AG04449 (cell line): ENCODE measurements around the gene ZBTB26.

Experiments used
- CTCF ChIA-PET: fragments of 350-600 bp; formaldehyde crosslinking; extraction: SDS; loops from one replicate; lab custom pipeline; 2021; ENCODE audit warnings: antibody characterized with exemption; lab: Yijun Ruan, JAX
- POLR2A ChIA-PET: fragments of 400-600, 350-600 bp; formaldehyde crosslinking; extraction: SDS; loops from one replicate; lab custom pipeline; 2020; ENCODE audit warnings: antibody characterized with exemption, inconsistent platforms; lab: Yijun Ruan, JAX
- DNase-seq: peaks from one replicate; pipeline ENCODE4 v3.0.0-alpha.2; 2010; ENCODE audit warnings: low read depth, low spot score
- H3K4me3 ChIP-seq: 2 replicates; pipeline ENCODE4 v1.5.1; 2011; ENCODE audit warnings: low read depth, mild to moderate bottlenecking, control low read depth, low read length
- TF ChIP-seq, protein P1 (sequence below): IDR thresholded peaks from one replicate; pipeline ENCODE4 v1.5.1; 2011; ENCODE audit warnings: mild to moderate bottlenecking, moderate library complexity, low read length, control low read depth, inconsistent platforms; ENCODE audit not compliant: insufficient read depth; ENCODE audit errors: missing control alignments

ZBTB26 gene

DNA sequence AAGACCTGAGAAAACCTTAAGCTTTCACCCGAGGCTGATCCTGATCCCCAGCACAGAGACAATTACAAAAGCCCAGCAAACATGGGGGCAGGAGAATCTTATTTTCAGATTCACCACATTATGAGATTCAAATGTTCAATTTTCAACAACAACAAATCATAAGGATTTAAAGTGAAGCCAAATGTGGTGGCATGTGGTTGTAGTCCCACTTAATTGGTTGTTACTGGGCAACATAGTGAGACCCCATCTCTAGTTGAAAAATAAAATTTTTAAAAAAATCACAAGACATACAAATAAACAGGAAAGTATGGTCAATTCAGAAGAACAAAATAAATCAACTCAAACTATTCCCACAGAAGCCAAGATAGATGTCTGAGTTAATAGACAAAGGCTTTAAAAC is 5.6 kb upstream of the ZBTB26 start:
- no peak for DNase-seq
- ChIA-PET CTCF (no interaction called here), POLR2A (no interaction called here)
- TF ChIP-seq, protein P1, sequence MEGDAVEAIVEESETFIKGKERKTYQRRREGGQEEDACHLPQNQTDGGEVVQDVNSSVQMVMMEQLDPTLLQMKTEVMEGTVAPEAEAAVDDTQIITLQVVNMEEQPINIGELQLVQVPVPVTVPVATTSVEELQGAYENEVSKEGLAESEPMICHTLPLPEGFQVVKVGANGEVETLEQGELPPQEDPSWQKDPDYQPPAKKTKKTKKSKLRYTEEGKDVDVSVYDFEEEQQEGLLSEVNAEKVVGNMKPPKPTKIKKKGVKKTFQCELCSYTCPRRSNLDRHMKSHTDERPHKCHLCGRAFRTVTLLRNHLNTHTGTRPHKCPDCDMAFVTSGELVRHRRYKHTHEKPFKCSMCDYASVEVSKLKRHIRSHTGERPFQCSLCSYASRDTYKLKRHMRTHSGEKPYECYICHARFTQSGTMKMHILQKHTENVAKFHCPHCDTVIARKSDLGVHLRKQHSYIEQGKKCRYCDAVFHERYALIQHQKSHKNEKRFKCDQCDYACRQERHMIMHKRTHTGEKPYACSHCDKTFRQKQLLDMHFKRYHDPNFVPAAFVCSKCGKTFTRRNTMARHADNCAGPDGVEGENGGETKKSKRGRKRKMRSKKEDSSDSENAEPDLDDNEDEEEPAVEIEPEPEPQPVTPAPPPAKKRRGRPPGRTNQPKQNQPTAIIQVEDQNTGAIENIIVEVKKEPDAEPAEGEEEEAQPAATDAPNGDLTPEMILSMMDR, result no peak
- H3K4me3 ChIP-seq, result no peak overlapping the region

GRCh38 chr9:122936464-122936863 is 5.2 kb upstream of the ZBTB26 start:
- CTCF ChIA-PET, result interaction anchor here (0.6 kb wide), 1 partner anchor 11 kb away, joined by 3 read pairs; no protein-coding TSS in a partner anchor
- TF ChIP-seq, protein P1, result no peak
- no peak overlapping the region for H3K4me3 ChIP-seq
- no peak for DNase-seq
- POLR2A ChIA-PET, result no interaction called here

- CTCF ChIA-PET, result interaction anchor here (0.9 to 1.6 kb wide), 3 partner anchors 10 to 60 kb away, joined by 3 to 7 read pairs (median 4); partner anchors contain the start of gene RABGAP1
- TF ChIP-seq, protein P1, result no peak
These were observed 629 bp downstream of the ZBTB26 start for GRCh38 chr9:122930541-122931225.

DNA sequence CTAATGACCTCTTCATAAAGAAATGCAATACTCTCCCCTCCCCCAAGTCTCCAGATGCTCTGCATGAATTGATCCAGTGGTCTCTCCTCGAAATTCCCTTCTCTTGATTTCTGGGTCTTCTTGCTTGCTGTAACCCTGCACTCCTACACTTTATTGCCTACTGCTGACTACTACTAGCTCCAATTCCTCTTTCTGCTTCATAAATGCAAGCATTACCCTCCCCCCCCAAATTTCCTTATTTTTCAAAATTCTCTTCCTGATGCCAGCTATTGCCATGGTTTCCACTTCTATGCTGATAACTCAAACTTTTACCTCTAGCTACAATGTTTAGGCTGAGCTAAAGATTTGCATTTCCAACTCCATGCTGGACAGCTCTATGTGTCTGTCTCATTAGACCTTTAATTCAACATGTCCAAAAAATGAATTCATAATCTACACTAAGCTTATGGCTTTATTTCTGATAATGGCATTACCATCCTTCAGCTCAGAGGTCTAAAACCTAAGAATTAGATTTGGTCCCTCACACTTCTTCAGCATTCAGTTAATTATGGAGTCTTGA is 1.4 kb downstream of the ZBTB26 start:
- TF ChIP-seq, protein P1, result no peak
- POLR2A ChIA-PET, result interaction anchor here (1.3 to 3.2 kb wide), 2 partner anchors 17 to 25 kb away, joined by 6 to 15 read pairs; partner anchors contain the start of genes RC3H2 and ZBTB6
- H3K4me3 ChIP-seq, result no peak overlapping the region; the same call in 1 of the 2 replicates
- CTCF ChIA-PET, result interaction anchor here (0.9 kb wide), 1 partner anchor 14 kb away, joined by 4 read pairs; no protein-coding TSS in a partner anchor
- DNase-seq, result no peak

More at GRCh38 chr9:122930541-122931225, 629 bp downstream of the ZBTB26 start:
- peak overlapping the region; percentile 96 for H3K4me3 ChIP-seq
- DNase-seq, result no peak
- POLR2A ChIA-PET, result interaction anchor here (1.3 to 3.2 kb wide), 3 partner anchors 10 to 26 kb away, joined by 6 to 15 read pairs (median 14); partner anchors contain the start of genes RABGAP1, RC3H2 and ZBTB6

GRCh38 chr9:122923947-122924346 is 7.4 kb downstream of the ZBTB26 start:
- no peak overlapping the region for H3K4me3 ChIP-seq
- no peak for DNase-seq
- POLR2A ChIA-PET, result interaction anchor here (1.8 kb wide), 1 partner anchor 11 kb away, joined by 4 read pairs; the partner anchor contains the start of gene ZBTB6
- TF ChIP-seq, protein P1, result no peak
- CTCF ChIA-PET, result interaction anchor here (0.6 kb wide), 1 partner anchor 801 kb away, joined by 3 read pairs; no protein-coding TSS in a partner anchor

GRCh38 chr9:122922713-122923112 is 8.6 kb downstream of the ZBTB26 start:
- no peak for DNase-seq
- no peak overlapping the region for H3K4me3 ChIP-seq
- POLR2A ChIA-PET, result interaction anchor here (1.6 kb wide), 1 partner anchor 10 kb away, joined by 4 read pairs; the partner anchor contains the start of gene ZBTB6
- CTCF ChIA-PET, result no interaction called here
- TF ChIP-seq, protein P1, result no peak
